ENCODE data around the gene ZNF564.

- TF ChIP-seq ZFP30 (CRISPR knock-in tag; IDR thresholded peaks at IDR 0.05) (no peak), CREB5 (CRISPR knock-in tag; IDR thresholded peaks at IDR 0.05; ENCODE audit: low read depth) (no peak), TCF4 (CRISPR knock-in tag; IDR thresholded peaks at IDR 0.05; ENCODE audit: borderline replicate concordance) (no peak), GLIS3 (CRISPR knock-in tag; IDR thresholded peaks at IDR 0.05) (no peak), CSDC2 (CRISPR knock-in tag; IDR thresholded peaks at IDR 0.05) (no peak), PATZ1 (CRISPR knock-in tag; IDR thresholded peaks at IDR 0.05; ENCODE audit: borderline replicate concordance) (no peak)
Measured at GRCh38 chr19:12484011-12484370, 67.3 kb downstream of the ZNF564 start.
